Fibroblast of gingiva (primary cell): Measurements from ENCODE around the gene KCNMA1.
"Not testable (repeated sequence)": the region's sequence is repeated elsewhere in the genome, so short reads cannot be mapped to it uniquely, and the experiment has no call there.

Experiments used
- DNase-seq: peaks from one replicate; pipeline ENCODE4 v3.0.0-alpha.2; 2011; ENCODE audit warnings: low read depth

KCNMA1 gene

GRCh38 chr10:77532068-77532467, 105.5 kb downstream of the KCNMA1 start:
- DNase-seq, result peak; percentile 80

GRCh38 chr10:77531441-77532001, 106.1 kb downstream of the KCNMA1 start:
- peak; percentile 79 for DNase-seq

- DNase-seq, result no peak
Observed at GRCh38 chr10:77530011-77530410, 107.6 kb downstream of the KCNMA1 start.

GRCh38 chr10:77529050-77529576, 108.5 kb downstream of the KCNMA1 start:
- no peak for DNase-seq

GRCh38 chr10:77527839-77528238, 109.8 kb downstream of the KCNMA1 start:
- no peak for DNase-seq

- peak; percentile 53 for DNase-seq
Observed at GRCh38 chr10:77526868-77527617, 110.6 kb downstream of the KCNMA1 start.

- peak; percentile 92 for DNase-seq
Observed at GRCh38 chr10:77524281-77524711, 113.3 kb downstream of the KCNMA1 start.

GRCh38 chr10:77522268-77522809, 115.3 kb downstream of the KCNMA1 start:
- no peak for DNase-seq

GRCh38 chr10:77520995-77521394, 116.6 kb downstream of the KCNMA1 start:
- no peak for DNase-seq

- no peak for DNase-seq
Observed at GRCh38 chr10:77520290-77520689, 117.3 kb downstream of the KCNMA1 start.

GRCh38 chr10:77519791-77520190, 117.8 kb downstream of the KCNMA1 start:
- DNase-seq, result not testable (repeated sequence)

- no peak for DNase-seq
Observed at GRCh38 chr10:77518910-77519274, 118.7 kb downstream of the KCNMA1 start.

- no peak for DNase-seq
Observed at GRCh38 chr10:77518241-77518909, 119.2 kb downstream of the KCNMA1 start.

- no peak for DNase-seq
Observed at GRCh38 chr10:77516575-77516974, 121.0 kb downstream of the KCNMA1 start.

GRCh38 chr10:77514870-77515269, 122.7 kb downstream of the KCNMA1 start:
- no peak for DNase-seq

- peak; percentile 81 for DNase-seq
Observed at GRCh38 chr10:77513781-77514331, 123.8 kb downstream of the KCNMA1 start.

- no peak for DNase-seq
Observed at GRCh38 chr10:77513220-77513619, 124.4 kb downstream of the KCNMA1 start.

GRCh38 chr10:77512219-77512578, 125.4 kb downstream of the KCNMA1 start:
- DNase-seq, result no peak

GRCh38 chr10:77511498-77512218, 126.0 kb downstream of the KCNMA1 start:
- no peak for DNase-seq

- no peak for DNase-seq
Observed at GRCh38 chr10:77510695-77511094, 126.9 kb downstream of the KCNMA1 start.

- no peak for DNase-seq
Observed at GRCh38 chr10:77510294-77510693, 127.3 kb downstream of the KCNMA1 start.

- no peak for DNase-seq
Observed at GRCh38 chr10:77509391-77509790, 128.2 kb downstream of the KCNMA1 start.
